HG03139 (cell line): ENCODE results near the gene TUBB3.

Experiments
- ATAC-seq: cut with Tn5 transposase; IDR thresholded peaks from one replicate; pipeline ENCODE4 v1.9.1; 2021; ENCODE audit not compliant: unreplicated experiment

Gene TUBB3

GRCh38 chr16:89936981-89937380 is 13.8 kb downstream of the TUBB3 start:
- no peak for ATAC-seq

GRCh38 chr16:89938175-89938885 is 15.2 kb downstream of the TUBB3 start:
- no peak for ATAC-seq

DNA sequence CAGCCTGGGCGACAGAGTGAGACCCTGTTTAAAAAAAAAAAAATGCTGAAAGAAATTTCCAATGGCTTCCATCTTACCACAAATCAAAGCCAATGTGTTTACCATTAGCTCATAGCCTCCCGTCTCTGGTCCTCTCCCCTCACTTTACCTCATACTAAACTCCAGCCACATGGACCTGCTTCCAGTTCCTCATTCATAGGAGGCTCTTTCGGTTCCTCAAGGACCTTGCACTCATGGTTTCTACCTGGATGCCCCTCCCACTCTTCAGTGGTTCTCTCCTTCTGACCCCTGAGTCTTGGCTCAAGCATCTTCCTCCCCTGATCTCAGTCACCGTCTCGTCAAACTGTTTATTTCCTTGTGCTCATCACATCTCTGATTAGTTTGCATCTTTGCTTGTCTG is 21.6 kb downstream of the TUBB3 start:
- ATAC-seq = no peak

GRCh38 chr16:89945654-89946053 is 22.5 kb downstream of the TUBB3 start:
- ATAC-seq = no peak

DNA sequence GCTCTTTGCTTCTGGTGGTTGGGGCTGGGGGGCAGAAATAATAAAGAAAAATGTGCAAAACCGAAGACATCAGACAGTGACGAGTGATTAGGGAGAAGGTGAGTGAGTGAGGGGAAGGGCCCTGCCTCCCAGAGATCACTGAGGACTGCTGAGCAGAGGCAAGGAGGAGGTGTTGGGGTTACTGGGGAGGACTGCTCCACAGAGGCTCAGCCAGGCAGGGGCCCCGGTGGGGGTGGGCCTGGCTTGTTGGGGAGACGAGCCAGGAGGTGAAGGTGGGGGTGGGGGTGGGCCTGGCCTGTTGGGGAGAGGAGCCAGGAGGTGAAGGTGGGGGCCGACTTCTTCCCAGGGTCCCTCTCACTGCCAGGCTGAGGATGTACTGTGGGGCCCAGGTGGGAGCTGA is 23.4 kb downstream of the TUBB3 start:
- ATAC-seq = no peak

GRCh38 chr16:89949121-89949742 is 26.1 kb downstream of the TUBB3 start:
- no peak for ATAC-seq

DNA sequence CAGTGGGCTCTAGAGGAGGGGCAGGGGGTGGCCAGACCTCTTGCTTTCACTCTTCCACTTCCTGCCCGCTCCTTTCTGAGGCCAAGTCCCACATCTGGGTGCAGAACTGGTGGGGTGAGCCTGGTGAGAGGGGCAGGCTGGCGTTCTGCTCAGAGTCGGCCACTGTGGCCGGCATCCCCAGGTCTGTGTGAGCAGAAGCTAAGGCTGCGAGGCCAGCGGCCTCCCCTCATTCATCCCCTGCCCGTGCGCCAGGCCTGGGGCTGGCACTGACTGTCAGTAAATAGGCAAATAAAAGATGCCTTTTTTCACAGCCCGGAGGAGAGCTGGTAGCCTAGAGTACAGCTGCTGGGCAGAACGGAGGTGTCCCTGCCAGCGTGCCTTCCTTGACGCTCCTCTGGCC is 26.6 kb downstream of the TUBB3 start:
- ATAC-seq = no peak

DNA sequence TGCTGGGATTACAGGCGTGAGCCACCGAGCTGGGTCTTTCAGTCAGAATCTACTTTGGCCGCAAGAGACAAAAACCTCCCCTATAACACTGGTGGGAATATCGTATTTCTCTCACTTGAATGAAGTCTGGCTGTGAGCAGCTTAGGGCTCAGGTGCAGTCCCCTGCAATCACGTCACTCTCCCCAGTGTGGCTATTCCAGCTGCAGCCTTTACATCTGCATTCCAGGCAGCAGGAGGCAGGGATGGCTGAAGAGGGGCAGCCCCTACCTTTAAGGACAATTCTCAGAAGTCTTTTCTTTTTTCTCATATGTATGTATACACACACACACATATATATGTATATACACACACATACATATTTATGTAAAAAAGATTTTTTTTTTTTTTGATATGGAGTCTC is 28.4 kb downstream of the TUBB3 start:
- ATAC-seq = no peak

- no peak for ATAC-seq
Observed at GRCh38 chr16:89952049-89952448, 28.9 kb downstream of the TUBB3 start.

GRCh38 chr16:89952551-89952950 is 29.4 kb downstream of the TUBB3 start:
- ATAC-seq = no peak

DNA sequence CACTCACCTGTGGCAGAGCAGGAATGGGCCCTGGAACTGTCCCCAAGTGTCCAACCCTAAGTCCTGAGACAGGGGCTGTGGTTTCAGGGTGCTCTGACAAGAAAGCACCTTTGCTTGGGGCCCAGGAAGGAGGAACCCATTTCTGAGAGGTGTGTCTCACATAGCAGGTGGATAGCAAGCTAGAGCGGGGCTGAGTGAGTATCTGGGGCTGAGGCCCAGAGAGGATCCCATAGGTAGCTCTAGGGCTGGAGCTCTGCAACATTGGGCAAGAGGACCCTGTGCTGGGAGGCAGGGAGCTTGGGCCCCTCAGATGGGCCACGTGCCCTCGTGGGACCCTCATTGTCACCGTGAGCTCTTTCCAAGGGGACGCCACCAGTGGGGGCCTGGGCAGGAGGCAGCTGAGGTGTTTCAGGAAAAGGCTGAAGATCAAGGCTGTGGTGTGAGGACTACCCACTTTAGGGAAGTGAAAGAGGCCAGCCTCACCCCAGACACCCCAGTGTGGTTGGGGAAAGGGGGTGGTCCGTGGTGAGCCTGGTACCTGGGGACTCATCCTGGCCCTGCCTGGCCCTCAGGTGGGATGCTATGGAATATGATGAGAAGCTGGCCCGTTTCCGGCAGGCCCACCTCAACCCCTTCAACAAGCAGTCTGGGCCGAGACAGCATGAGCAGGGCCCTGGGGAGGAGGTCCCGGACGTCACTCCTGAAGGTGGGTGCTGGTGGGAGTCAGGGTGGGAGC is 30.7 kb downstream of the TUBB3 start:
- ATAC-seq = peak; percentile 53

DNA sequence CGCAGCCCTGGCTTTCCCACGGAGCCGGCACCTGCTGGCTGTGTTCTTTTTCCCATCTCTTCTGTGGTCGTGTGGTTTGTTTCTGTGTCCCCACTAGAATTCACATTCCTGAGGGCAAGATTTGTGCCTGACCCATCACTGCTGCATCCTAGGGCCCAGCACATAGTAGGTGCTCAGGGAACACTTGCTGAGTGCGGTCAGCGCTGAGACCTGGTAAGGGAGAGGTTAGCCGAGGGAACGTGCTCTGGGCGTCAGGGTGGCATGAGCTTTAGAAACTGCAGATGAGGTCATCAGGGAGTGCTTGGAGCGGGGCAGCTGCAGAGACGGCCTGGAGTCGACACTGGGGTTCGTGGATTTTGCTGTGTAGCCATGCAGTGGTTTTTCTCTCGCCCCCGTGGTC is 31.3 kb downstream of the TUBB3 start:
- ATAC-seq = no peak

GRCh38 chr16:89955001-89955685 is 32.0 kb downstream of the TUBB3 start:
- no peak for ATAC-seq

DNA sequence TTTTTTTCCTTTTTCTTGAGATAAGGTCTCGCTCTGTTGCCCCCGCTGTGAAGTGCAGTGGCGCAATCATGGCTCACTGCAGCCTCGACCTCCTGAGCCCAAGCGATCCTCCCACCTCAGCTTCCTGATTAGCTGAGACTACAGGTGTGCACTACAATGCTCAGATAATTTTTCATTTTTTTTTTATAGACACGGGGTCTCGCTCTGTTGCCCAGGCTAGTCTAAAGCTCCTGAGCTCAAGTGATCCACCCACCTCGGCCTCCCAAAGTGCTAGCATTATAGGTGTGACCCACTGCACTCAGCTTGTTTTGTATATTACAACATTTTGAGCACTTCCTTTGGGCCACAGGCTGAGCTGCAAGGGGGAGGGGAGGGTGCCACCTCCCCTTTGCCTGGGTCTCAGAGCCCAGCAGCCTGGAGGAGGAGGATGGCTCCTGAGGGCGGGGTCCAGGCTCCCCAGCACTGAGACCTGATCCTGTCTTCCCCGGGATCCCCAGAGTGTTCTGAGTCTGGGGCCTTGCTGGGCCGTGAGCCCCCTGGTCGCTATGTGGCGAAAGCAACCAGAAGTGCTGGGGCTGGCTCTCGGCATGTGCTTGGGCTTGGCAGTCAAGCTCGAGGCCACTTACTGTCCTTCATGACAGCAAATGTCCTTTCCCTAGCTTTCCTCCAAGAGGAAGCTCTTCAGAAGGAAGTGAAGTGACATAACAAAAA is 33.5 kb downstream of the TUBB3 start:
- ATAC-seq = no peak

- ATAC-seq = no peak
Observed at GRCh38 chr16:89957216-89957785, 34.2 kb downstream of the TUBB3 start.

- ATAC-seq = no peak
Observed at GRCh38 chr16:89958068-89958467, 34.9 kb downstream of the TUBB3 start.

- no peak for ATAC-seq
Observed at GRCh38 chr16:89958596-89958995, 35.5 kb downstream of the TUBB3 start.

GRCh38 chr16:89960966-89961365 is 37.8 kb downstream of the TUBB3 start:
- no peak for ATAC-seq

GRCh38 chr16:89961920-89962319 is 38.8 kb downstream of the TUBB3 start:
- ATAC-seq = no peak

DNA sequence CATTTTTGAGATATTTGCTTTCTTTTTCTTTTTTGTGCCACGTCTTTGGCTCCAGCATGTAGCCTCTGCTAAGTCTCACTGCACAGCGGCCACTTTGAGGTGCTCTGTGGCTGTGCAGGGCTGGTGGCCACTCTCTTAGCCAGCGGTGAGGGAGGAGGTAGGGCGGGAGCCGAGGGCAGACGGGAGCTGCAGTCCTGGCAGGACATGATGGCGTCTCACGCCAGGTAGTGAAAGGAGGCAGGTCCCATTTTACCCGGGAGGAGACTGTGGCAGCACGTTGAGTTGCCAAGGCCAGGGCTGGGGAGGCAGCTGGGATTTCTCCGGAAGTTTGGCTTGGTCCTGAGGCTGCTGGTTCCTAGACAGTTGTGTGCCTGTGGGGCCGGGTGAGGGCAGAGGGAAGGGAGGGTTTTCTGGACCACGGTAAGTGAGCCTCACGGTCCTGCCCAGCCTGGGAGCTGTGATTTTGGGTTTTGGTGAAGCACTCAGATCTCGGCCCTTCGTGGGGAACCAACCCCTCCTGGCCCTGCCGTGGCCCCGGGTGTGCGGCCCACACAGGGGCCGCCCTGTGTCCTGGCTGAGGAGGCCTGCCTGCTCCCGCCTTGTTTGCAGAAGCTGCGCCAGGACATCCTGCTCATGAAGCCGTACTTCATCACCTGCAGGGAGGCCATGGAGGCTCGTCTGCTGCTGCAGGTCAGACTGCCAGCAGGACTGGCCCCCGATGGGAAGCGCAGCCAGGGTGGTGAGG is 39.8 kb downstream of the TUBB3 start:
- ATAC-seq = no peak
